Right atrium auricular region (tissue), 2 donors: ENCODE results near the gene NDP. TPM values are rescaled to one million over a fixed set of nuclear protein-coding genes. Genes with fewer than 3 reads are reported as not detected.

Source experiments
- DNase-seq: peaks from one replicate; pipeline ENCODE4 v3.0.0-alpha.2; 2019; ENCODE audit warnings: low spot score
- H3K27ac ChIP-seq, 2 donors: fragments of 200-600 bp; sonication (generic); 1 replicate in 1 of 2; 2 replicates in 1 of 2; pipeline ENCODE4 v1.5.1; 2016 to 2019
- H3K27me3 ChIP-seq, 2 donors: fragments of 200-600 bp; sonication (generic); one replicate each; pipeline versions ENCODE4 v1.5.1 to v1.6.0; 2017 to 2019
- H3K36me3 ChIP-seq: fragments of 200-600 bp; sonication (generic); one replicate; pipeline ENCODE4 v1.5.1; 2016
- H3K4me1 ChIP-seq, 2 donors: fragments of 200-600 bp; sonication (generic); one replicate each; pipeline versions ENCODE4 v1.5.1 to v1.6.0; 2017 to 2019
- H3K4me3 ChIP-seq, 2 donors: fragments of 200-600 bp; sonication (generic); 1 replicate in 1 of 2; 2 replicates in 1 of 2; pipeline ENCODE4 v1.5.1; 2017 to 2019; ENCODE audit warnings: mild to moderate bottlenecking in 1 of 2, moderate library complexity in 1 of 2
- H3K9me3 ChIP-seq, 2 donors: fragments of 200-600 bp; sonication (generic); one replicate each; pipeline ENCODE4 v1.5.1; 2019
- total RNA-seq, 2 donors: library from RNA; depleted of rRNA; stranded (reverse); fragments of >200 nt; gene quantifications; one replicate each; pipeline ENCODE4 v1.1.0, GENCODE V29; 2016
- TF ChIP-seq, protein P1 (sequence below), 2 donors: fragments of 200-600 bp; sonication (generic); IDR thresholded peaks; one replicate each; pipeline ENCODE4 v1.5.1; 2019; ENCODE audit warnings: antibody characterized with exemption in 2 of 2

The NDP gene
- total RNA-seq, 2 donors from 2014 or later = 0.20 TPM; not detected in 1

DNA sequence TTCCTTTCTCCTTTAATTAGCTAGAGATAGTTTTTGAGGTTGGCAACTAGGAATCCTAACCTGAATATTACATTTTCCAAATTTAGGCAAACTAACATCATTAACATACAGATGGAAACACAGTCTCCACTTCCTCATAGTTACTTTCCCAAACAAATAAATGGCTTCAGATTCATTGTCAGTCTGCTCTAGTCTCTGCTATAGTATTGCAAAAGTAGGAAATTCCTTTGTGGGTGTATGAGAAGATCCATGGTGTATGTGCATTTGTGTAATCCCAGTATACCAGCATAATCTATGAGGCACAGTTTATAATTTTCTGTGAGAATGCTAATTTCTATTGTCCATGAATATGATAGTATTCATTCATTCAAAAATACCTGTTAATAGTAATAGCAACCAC lies 3.0 kb upstream of the NDP start:
- no peak overlapping the region for H3K27ac ChIP-seq
- H3K27me3 ChIP-seq = no peaks in the 10 kb centered on the region
- no peaks in the 10 kb centered on the region for H3K9me3 ChIP-seq
- no peak overlapping the region for H3K4me3 ChIP-seq
- H3K36me3 ChIP-seq = no peaks in the 10 kb centered on the region
- peaks cover 0 to 11% of the 10 kb centered on the region in 2 donors for H3K4me1 ChIP-seq
- DNase-seq = no peak
- TF ChIP-seq, protein P1, sequence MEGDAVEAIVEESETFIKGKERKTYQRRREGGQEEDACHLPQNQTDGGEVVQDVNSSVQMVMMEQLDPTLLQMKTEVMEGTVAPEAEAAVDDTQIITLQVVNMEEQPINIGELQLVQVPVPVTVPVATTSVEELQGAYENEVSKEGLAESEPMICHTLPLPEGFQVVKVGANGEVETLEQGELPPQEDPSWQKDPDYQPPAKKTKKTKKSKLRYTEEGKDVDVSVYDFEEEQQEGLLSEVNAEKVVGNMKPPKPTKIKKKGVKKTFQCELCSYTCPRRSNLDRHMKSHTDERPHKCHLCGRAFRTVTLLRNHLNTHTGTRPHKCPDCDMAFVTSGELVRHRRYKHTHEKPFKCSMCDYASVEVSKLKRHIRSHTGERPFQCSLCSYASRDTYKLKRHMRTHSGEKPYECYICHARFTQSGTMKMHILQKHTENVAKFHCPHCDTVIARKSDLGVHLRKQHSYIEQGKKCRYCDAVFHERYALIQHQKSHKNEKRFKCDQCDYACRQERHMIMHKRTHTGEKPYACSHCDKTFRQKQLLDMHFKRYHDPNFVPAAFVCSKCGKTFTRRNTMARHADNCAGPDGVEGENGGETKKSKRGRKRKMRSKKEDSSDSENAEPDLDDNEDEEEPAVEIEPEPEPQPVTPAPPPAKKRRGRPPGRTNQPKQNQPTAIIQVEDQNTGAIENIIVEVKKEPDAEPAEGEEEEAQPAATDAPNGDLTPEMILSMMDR (IDR thresholded peaks at IDR 0.05) = no peak

DNA sequence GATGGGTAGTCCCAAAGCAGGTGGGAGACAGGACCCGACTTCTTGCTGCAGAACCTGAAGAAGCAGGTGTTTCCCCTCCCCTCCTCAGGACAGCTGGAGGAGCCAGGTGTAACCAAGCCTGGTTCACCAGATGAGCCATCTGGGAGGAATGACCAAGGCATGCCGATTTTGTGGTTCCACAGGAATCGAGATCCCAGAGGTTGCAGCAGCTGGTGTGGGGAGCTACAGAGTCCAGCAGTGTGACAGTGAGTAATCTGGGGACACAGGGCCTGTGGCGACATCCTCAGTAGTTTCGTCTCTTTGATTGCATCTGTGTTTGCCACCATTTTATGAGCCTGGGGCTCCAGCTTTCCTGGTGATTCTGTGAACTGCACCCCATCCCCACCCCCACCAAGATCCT lies 2.6 kb upstream of the NDP start:
- no peak overlapping the region for H3K27ac ChIP-seq
- H3K4me3 ChIP-seq = no peak overlapping the region
- H3K4me1 ChIP-seq = peaks cover 0 to 11% of the 10 kb centered on the region in 2 donors
- no peaks in the 10 kb centered on the region for H3K27me3 ChIP-seq
- TF ChIP-seq, protein P1 (IDR thresholded peaks at IDR 0.05) = no peak
- no peak for DNase-seq
- no peaks in the 10 kb centered on the region for H3K36me3 ChIP-seq
- H3K9me3 ChIP-seq = no peaks in the 10 kb centered on the region

DNA sequence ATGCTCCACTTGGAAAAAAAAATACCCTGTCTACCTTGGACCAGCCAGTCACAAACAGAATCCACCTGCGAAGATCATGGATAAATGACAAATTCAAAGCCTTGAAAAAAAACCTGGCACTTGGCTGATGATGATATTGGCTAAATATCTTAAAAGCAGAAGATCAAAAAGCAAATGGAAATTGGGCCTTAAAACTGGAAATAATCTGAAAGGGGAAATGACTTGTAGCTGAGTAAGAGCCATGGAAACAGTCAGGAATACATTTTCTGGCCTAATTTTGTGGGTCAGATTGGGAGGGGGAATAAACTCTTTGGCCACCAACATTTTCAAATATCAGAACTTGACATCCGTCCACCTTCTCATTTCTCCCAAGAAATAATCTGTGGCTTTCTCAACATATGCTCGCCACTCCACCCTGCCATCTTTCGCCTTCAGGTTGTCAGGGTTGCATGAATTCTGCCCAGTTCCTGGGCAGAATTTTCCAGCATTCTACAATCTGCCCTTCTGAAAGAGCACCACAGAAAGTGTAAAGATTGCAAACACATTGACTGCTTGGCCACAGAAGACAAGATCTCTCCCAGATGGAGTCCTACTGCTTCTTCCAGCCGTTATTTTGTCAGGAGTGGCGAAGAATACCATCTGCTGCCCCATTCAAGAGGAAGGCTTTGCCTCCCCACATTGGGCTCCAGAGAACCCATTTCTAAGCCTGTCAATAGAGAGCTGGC lies 1.7 kb upstream of the NDP start:
- TF ChIP-seq, protein P1 (IDR thresholded peaks at IDR 0.05) = no peak
- Histone ChIP-seq H3K27me3 (no peaks in the 10 kb centered on the region), H3K36me3 (no peaks in the 10 kb centered on the region), H3K4me3 (no peak overlapping the region), H3K9me3 (no peaks in the 10 kb centered on the region), H3K27ac (no peak overlapping the region), H3K4me1 (peaks cover 0 to 11% of the 10 kb centered on the region in 2 donors)
- no peak for DNase-seq

DNA sequence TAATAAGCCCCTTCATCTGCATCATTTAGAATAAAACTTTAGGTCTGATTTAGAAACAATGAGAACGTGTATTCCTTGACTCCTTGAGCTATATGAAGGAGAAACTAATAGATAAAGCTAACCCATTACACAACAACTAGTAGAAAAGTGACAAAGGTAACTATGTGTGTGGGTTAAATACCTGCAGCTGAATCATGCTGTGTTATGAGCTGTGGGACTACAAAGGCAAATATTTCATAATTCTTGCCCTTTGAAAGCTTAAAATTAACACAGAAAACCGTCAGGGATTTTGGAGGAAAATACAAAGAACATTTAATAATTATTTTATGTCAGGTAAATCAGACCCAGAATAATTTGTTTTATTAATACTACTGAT lies 898 bp upstream of the NDP start:
- Histone ChIP-seq H3K27ac (no peak overlapping the region), H3K4me3 (no peak overlapping the region), H3K4me1 (peaks cover 0 to 11% of the 10 kb centered on the region in 2 donors), H3K9me3 (no peaks in the 10 kb centered on the region), H3K27me3 (no peaks in the 10 kb centered on the region), H3K36me3 (no peaks in the 10 kb centered on the region)
- DNase-seq = no peak
- TF ChIP-seq, protein P1 (IDR thresholded peaks at IDR 0.05) = no peak

DNA sequence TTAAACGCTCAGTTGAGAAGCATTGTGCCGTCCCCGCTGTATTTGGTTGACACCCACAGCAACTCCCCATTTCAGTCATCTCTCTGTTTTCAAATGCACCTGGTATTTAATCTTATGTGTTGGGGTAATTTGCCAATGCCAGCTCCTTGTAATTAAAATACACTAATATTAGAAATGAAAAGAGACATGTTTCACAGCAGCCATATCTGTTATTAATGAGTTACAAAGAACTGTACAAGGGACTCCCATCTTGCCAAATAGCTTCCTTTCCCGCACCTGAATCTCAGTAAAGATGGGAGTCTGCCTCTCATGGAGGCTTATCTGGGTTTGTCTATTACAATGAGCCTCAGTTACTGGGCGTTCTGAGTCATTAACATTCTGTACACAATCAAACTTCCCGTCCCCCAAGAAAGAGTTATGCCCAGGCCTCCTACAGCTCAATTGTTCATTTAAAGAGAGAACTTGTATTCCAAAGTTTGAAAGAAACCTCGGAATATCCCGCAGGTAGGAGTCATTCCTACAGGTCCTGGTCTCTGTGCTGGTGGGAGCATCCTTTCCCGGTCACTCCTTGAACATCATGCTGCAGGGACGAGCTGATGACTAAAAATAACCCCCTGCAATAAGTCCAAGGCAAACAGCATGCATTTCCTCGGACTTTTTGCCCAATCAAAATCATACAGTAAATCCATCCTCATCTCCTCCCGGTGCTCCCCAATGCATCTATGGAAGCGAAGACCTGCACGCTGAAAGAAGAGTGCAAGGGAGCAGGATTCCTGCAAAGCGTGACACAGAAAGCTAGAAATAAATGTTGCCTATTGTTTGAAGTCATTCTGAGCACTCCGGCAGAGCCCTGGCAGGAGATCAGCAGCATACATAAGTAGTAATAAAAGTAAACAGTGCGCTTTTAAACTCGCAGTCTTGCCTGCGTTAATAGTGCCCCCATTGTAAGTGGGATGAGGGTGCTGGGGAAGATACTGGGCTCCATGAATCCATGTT lies 926 bp downstream of the NDP start:
- no peak overlapping the region for H3K27ac ChIP-seq
- no peaks in the 10 kb centered on the region for H3K36me3 ChIP-seq
- TF ChIP-seq, protein P1 (IDR thresholded peaks at IDR 0.05) = no peak
- peaks cover 0 to 11% of the 10 kb centered on the region in 2 donors for H3K4me1 ChIP-seq
- DNase-seq = no peak
- no peaks in the 10 kb centered on the region for H3K9me3 ChIP-seq
- H3K27me3 ChIP-seq = no peaks in the 10 kb centered on the region
- H3K4me3 ChIP-seq = peak overlapping the region in 1 of 2 donors; percentile 20
